Measurements from ENCODE around the gene HERC6.
A peak's percentile ranks its signal among the peaks of the same experiment; 100 is the strongest.
"Not testable (repeated sequence)": the region's sequence is repeated elsewhere in the genome, so short reads cannot be mapped to it uniquely, and the experiment has no call there.

Gene HERC6

GRCh38 chr4:88378691-88379559 lies at the start of gene HERC6:
TSS of gene HERC6 (plus strand) at chr4:88378852. CDS start at chr4:88378922, 70 bp downstream.
- peak within 1 kb of the TSS; percentile 39 for H3K9ac ChIP-seq (ENCODE audit: low read length)
- H3K4me1 ChIP-seq (ENCODE audit: control insufficient read depth, insufficient read depth, low read length), result no peaks in the 10 kb centered on the region
- peak within 1 kb of the TSS; percentile 83 for H3K4me3 ChIP-seq (ENCODE audit: low read length)
- H3K36me3 ChIP-seq (ENCODE audit: control insufficient read depth, insufficient read depth, low read length), result no peaks in the 10 kb centered on the region
- H3K27ac ChIP-seq (ENCODE audit: low read depth, low read length), result peak within 1 kb of the TSS; percentile 88
- H3K27me3 ChIP-seq (ENCODE audit: control insufficient read depth, insufficient read depth, low read length), result no peaks in the 10 kb centered on the region

- Histone ChIP-seq H3K9ac (ENCODE audit: low read length) (no peak overlapping the region), H3K4me3 (ENCODE audit: low read length) (no peak overlapping the region), H3K27ac (ENCODE audit: low read depth, low read length) (no peak overlapping the region), H3K4me1 (ENCODE audit: control insufficient read depth, insufficient read depth, low read length) (no peaks in the 10 kb centered on the region), H3K36me3 (ENCODE audit: control insufficient read depth, insufficient read depth, low read length) (no peaks in the 10 kb centered on the region), H3K27me3 (ENCODE audit: control insufficient read depth, insufficient read depth, low read length) (no peaks in the 10 kb centered on the region)
Observed at GRCh38 chr4:88333741-88334405, 44.8 kb upstream of the HERC6 start.

- Histone ChIP-seq H3K27ac (ENCODE audit: low read depth, low read length) (no peak overlapping the region), H3K9ac (ENCODE audit: low read length) (no peak overlapping the region), H3K27me3 (ENCODE audit: control insufficient read depth, insufficient read depth, low read length) (no peaks in the 10 kb centered on the region), H3K36me3 (ENCODE audit: control insufficient read depth, insufficient read depth, low read length) (no peaks in the 10 kb centered on the region), H3K4me1 (ENCODE audit: control insufficient read depth, insufficient read depth, low read length) (peaks cover under 1% of the 10 kb centered on the region), H3K4me3 (ENCODE audit: low read length) (no peak overlapping the region)
Observed at GRCh38 chr4:88335092-88335665, 43.5 kb upstream of the HERC6 start.

- Histone ChIP-seq H3K36me3 (ENCODE audit: control insufficient read depth, insufficient read depth, low read length) (no peaks in the 10 kb centered on the region), H3K27ac (ENCODE audit: low read depth, low read length) (no peak overlapping the region), H3K4me1 (ENCODE audit: control insufficient read depth, insufficient read depth, low read length) (peaks cover 10% of the 10 kb centered on the region), H3K27me3 (ENCODE audit: control insufficient read depth, insufficient read depth, low read length) (no peaks in the 10 kb centered on the region), H3K9ac (ENCODE audit: low read length) (no peak overlapping the region), H3K4me3 (ENCODE audit: low read length) (no peak overlapping the region)
Observed at GRCh38 chr4:88341227-88342192, 37.1 kb upstream of the HERC6 start.

- H3K4me3 ChIP-seq (ENCODE audit: low read length); H3K4me1 ChIP-seq (ENCODE audit: control insufficient read depth, insufficient read depth, low read length); H3K27ac ChIP-seq (ENCODE audit: low read depth, low read length): not testable (repeated sequence)
Observed at GRCh38 chr4:88346902-88347301, 31.8 kb upstream of the HERC6 start.

GRCh38 chr4:88348761-88349160 lies 29.9 kb upstream of the HERC6 start:
- not testable (repeated sequence) for H3K4me3 ChIP-seq (ENCODE audit: low read length); H3K27ac ChIP-seq (ENCODE audit: low read depth, low read length); H3K9ac ChIP-seq (ENCODE audit: low read length); H3K4me1 ChIP-seq (ENCODE audit: control insufficient read depth, insufficient read depth, low read length); H3K36me3 ChIP-seq (ENCODE audit: control insufficient read depth, insufficient read depth, low read length); H3K27me3 ChIP-seq (ENCODE audit: control insufficient read depth, insufficient read depth, low read length)

More at GRCh38 chr4:88346902-88347301, 31.8 kb upstream of the HERC6 start:
- not testable (repeated sequence) for H3K27me3 ChIP-seq (ENCODE audit: control insufficient read depth, insufficient read depth, low read length); H3K9ac ChIP-seq (ENCODE audit: low read length); H3K36me3 ChIP-seq (ENCODE audit: control insufficient read depth, insufficient read depth, low read length)

- H3K4me1 ChIP-seq (ENCODE audit: control insufficient read depth, insufficient read depth, low read length), result no peaks in the 10 kb centered on the region
Observed at GRCh38 chr4:88350786-88351185, 27.9 kb upstream of the HERC6 start.

GRCh38 chr4:88352062-88352740 lies 26.5 kb upstream of the HERC6 start:
- no peak overlapping the region for H3K27ac ChIP-seq (ENCODE audit: low read depth, low read length)
- no peaks in the 10 kb centered on the region for H3K36me3 ChIP-seq (ENCODE audit: control insufficient read depth, insufficient read depth, low read length)
- no peaks in the 10 kb centered on the region for H3K4me1 ChIP-seq (ENCODE audit: control insufficient read depth, insufficient read depth, low read length)
- H3K4me3 ChIP-seq (ENCODE audit: low read length), result no peak overlapping the region
- no peaks in the 10 kb centered on the region for H3K27me3 ChIP-seq (ENCODE audit: control insufficient read depth, insufficient read depth, low read length)
- H3K9ac ChIP-seq (ENCODE audit: low read length), result no peak overlapping the region

More at GRCh38 chr4:88350786-88351185, 27.9 kb upstream of the HERC6 start:
- Histone ChIP-seq H3K27me3 (ENCODE audit: control insufficient read depth, insufficient read depth, low read length) (no peaks in the 10 kb centered on the region), H3K27ac (ENCODE audit: low read depth, low read length) (no peak overlapping the region), H3K4me3 (ENCODE audit: low read length) (no peak overlapping the region), H3K9ac (ENCODE audit: low read length) (no peak overlapping the region), H3K36me3 (ENCODE audit: control insufficient read depth, insufficient read depth, low read length) (no peaks in the 10 kb centered on the region)

GRCh38 chr4:88353324-88353723 lies 25.3 kb upstream of the HERC6 start:
- Histone ChIP-seq H3K27me3 (ENCODE audit: control insufficient read depth, insufficient read depth, low read length) (no peaks in the 10 kb centered on the region), H3K9ac (ENCODE audit: low read length) (no peak overlapping the region), H3K27ac (ENCODE audit: low read depth, low read length) (no peak overlapping the region), H3K4me3 (ENCODE audit: low read length) (no peak overlapping the region), H3K36me3 (ENCODE audit: control insufficient read depth, insufficient read depth, low read length) (no peaks in the 10 kb centered on the region), H3K4me1 (ENCODE audit: control insufficient read depth, insufficient read depth, low read length) (no peaks in the 10 kb centered on the region)

GRCh38 chr4:88356771-88357170 lies 21.9 kb upstream of the HERC6 start:
- Histone ChIP-seq H3K36me3 (ENCODE audit: control insufficient read depth, insufficient read depth, low read length) (no peaks in the 10 kb centered on the region), H3K4me3 (ENCODE audit: low read length) (no peak overlapping the region), H3K27me3 (ENCODE audit: control insufficient read depth, insufficient read depth, low read length) (no peaks in the 10 kb centered on the region), H3K4me1 (ENCODE audit: control insufficient read depth, insufficient read depth, low read length) (no peaks in the 10 kb centered on the region), H3K27ac (ENCODE audit: low read depth, low read length) (no peak overlapping the region), H3K9ac (ENCODE audit: low read length) (no peak overlapping the region)

- no peaks in the 10 kb centered on the region for H3K4me1 ChIP-seq (ENCODE audit: control insufficient read depth, insufficient read depth, low read length)
- H3K36me3 ChIP-seq (ENCODE audit: control insufficient read depth, insufficient read depth, low read length), result no peaks in the 10 kb centered on the region
- H3K4me3 ChIP-seq (ENCODE audit: low read length), result no peak overlapping the region
- no peak overlapping the region for H3K27ac ChIP-seq (ENCODE audit: low read depth, low read length)
- H3K27me3 ChIP-seq (ENCODE audit: control insufficient read depth, insufficient read depth, low read length), result no peaks in the 10 kb centered on the region
- no peak overlapping the region for H3K9ac ChIP-seq (ENCODE audit: low read length)
Observed at GRCh38 chr4:88357262-88357661, 21.4 kb upstream of the HERC6 start.
